ENCODE measurements around the gene CLDND2.

The CLDND2 gene

GRCh38 chr19:51352783-51353360, 15.9 kb downstream of the CLDND2 start:
- no peak for DNase-seq (ENCODE audit: low read depth)
- no peak for TF ChIP-seq CTCF (conservative IDR thresholded peaks at IDR 0.05; ENCODE audit: low read depth, low read length)
- H3K4me3 ChIP-seq (ENCODE audit: low read length), result no peak overlapping the region

- no peak for TF ChIP-seq CTCF (conservative IDR thresholded peaks at IDR 0.05; ENCODE audit: low read depth, low read length)
- no peak for DNase-seq (ENCODE audit: low read depth)
Measured at GRCh38 chr19:51351266-51351990, 17.4 kb downstream of the CLDND2 start.

GRCh38 chr19:51347209-51347928, 21.4 kb downstream of the CLDND2 start:
- no peak for TF ChIP-seq CTCF (conservative IDR thresholded peaks at IDR 0.05; ENCODE audit: low read depth, low read length)
- no peak overlapping the region for H3K4me3 ChIP-seq (ENCODE audit: low read length)
- no peak for DNase-seq (ENCODE audit: low read depth)

More at GRCh38 chr19:51351266-51351990, 17.4 kb downstream of the CLDND2 start:
- no peak overlapping the region for H3K4me3 ChIP-seq (ENCODE audit: low read length)

GRCh38 chr19:51346742-51347141, 22.1 kb downstream of the CLDND2 start:
- no peak for TF ChIP-seq CTCF (conservative IDR thresholded peaks at IDR 0.05; ENCODE audit: low read depth, low read length)
- no peak for DNase-seq (ENCODE audit: low read depth)
- H3K4me3 ChIP-seq (ENCODE audit: low read length), result no peak overlapping the region

- TF ChIP-seq CTCF (conservative IDR thresholded peaks at IDR 0.05; ENCODE audit: low read depth, low read length), result no peak
- no peak overlapping the region for H3K4me3 ChIP-seq (ENCODE audit: low read length)
- DNase-seq (ENCODE audit: low read depth), result no peak
Measured at GRCh38 chr19:51345076-51345620, 23.7 kb downstream of the CLDND2 start.

GRCh38 chr19:51342631-51343569, 25.9 kb downstream of the CLDND2 start:
- no peak for DNase-seq (ENCODE audit: low read depth)
- H3K4me3 ChIP-seq (ENCODE audit: low read length), result no peak overlapping the region
- TF ChIP-seq CTCF (conservative IDR thresholded peaks at IDR 0.05; ENCODE audit: low read depth, low read length), result no peak
